Adrenal gland (tissue), 12 donors: Measurements from ENCODE around the gene KIRREL3. TPM values are rescaled to one million over a fixed set of nuclear protein-coding genes. Genes with fewer than 3 reads are reported as not detected.

Source experiments
- DNase-seq, 7 donors: peaks; one replicate each; pipeline ENCODE4 v3.0.0-alpha.2; 2019 to 2020
- H3K27ac ChIP-seq, 5 donors: fragments of 200-600 bp; sonication (generic) in 4 of 5; 1 replicate in 3 of 5; 2 replicates in 2 of 5; pipeline versions ENCODE4 v1.5.1 to v1.8.0; 2016 to 2020; ENCODE audit warnings: mild to moderate bottlenecking in 1 of 5
- H3K27me3 ChIP-seq: fragments of 200-600 bp; 2 replicates; pipeline ENCODE4 v1.8.0; 2021
- H3K36me3 ChIP-seq, 2 donors: fragments of 200-600 bp; replicated peaks in 1 of 2; 1 replicate in 1 of 2; 2 replicates in 1 of 2; pipeline versions ENCODE4 v1.5.1 to v1.8.0; 2018 to 2022
- H3K4me1 ChIP-seq, 2 donors: fragments of 200-600 bp; replicated peaks in 1 of 2; 1 replicate in 1 of 2; 2 replicates in 1 of 2; pipeline versions ENCODE4 v1.5.1 to v1.8.0; 2018 to 2021
- H3K4me3 ChIP-seq, 4 donors: fragments of 200-600 bp; sonication (generic) in 3 of 4; one replicate each; pipeline ENCODE4 v1.5.1; 2016 to 2018
- H3K9me3 ChIP-seq, 3 donors: fragments of 200-600 bp; sonication (generic) in 1 of 3; replicated peaks in 1 of 3; 1 replicate in 2 of 3; 2 replicates in 1 of 3; pipeline versions ENCODE4 v1.5.1 to v1.8.0; 2016 to 2021
- CTCF ChIP-seq, 6 experiments: fragments of 450-650 bp in 4 of 6; fragments of 200-600 bp in 2 of 6; sonication (generic) in 1 of 6; IDR thresholded peaks; 1 replicate in 5 of 6; 2 replicates in 1 of 6; pipeline versions ENCODE4 v1.5.1 to v1.8.0; 2016 to 2021; ENCODE audit warnings: antibody characterized with exemption in 6 of 6, mild to moderate bottlenecking in 2 of 6, moderate library complexity in 1 of 6
- POLR2A ChIP-seq, 2 donors: fragments of 450-650 bp; IDR thresholded peaks; one replicate each; pipeline ENCODE4 v1.6.1; 2017; ENCODE audit warnings: antibody characterized with exemption in 2 of 2, mild to moderate bottlenecking in 2 of 2, moderate library complexity in 1 of 2
- WGBS, 4 donors: extraction: QIAGEN DNeasy Blood & Tissue Kit in 2 of 4; methylation state at CpG; one replicate each; pipeline versions ENCODE4 v1.1.5 to v1.1.7; 2013 to 2017; 5-methylcytosine and 5-hydroxymethylcytosine counted together
- intact Hi-C, 2 donors: fragments of 100-400 bp; cut with DNase I; formaldehyde crosslinking; loops; one replicate each; pipeline versions ENCODE4 v1.14.1 to v1.15.0; 2022 to 2023
- polyA plus RNA-seq, 3 donors: library from polyadenylated mRNA; stranded (reverse); fragments of 200-250 nt in 2 of 3; fragments of 350-450 nt in 1 of 3; fragmentation: Illumina TruSeq in 1 of 3; extraction: RNeasy Lipid Tissue Mini Kit (QIAGEN cat#74804) in 1 of 3; gene quantifications; one replicate each; pipeline ENCODE4 v1.2.3, GENCODE V29; 2013 to 2014
- total RNA-seq, 9 donors: library from RNA; depleted of rRNA in 4 of 9; stranded (reverse); fragments of >200 nt in 4 of 9; fragments of 120-200 nt in 1 of 9; fragmentation: NEBNext Ultra II Directional in 1 of 9; extraction: Animal tissue kit (Norgen Biotek cat#: 25700) in 1 of 9; gene quantifications; one replicate each; pipeline versions ENCODE4 v1.1.0 to v1.2.4, GENCODE V29; 2013 to 2023
- donor health status: healthy with polysubstance abuse.
- donor health status: Bipolar disorder and iron deficiency.
- donor health status: DM: yes; HTN: yes; CAD: no.
- donor health status: DM: no; HTN: no; CAD: no.
- donor health status: DM: no; HTN: no; CAD: no.
- donor health status: DM: yes; HTN: yes; CAD: no.

Gene KIRREL3
- total and polyA plus RNA-seq, 12 donors: 0.07 to 4.1 (median 0.64) TPM; not detected in 1

- DNase-seq: peak in 1 of 7 donors; percentile 80
- no peak for TF ChIP-seq CTCF (IDR thresholded peaks at IDR 0.05)
- no peak for TF ChIP-seq POLR2A (IDR thresholded peaks at IDR 0.05)
- intact Hi-C loops: loop anchor here in 1 of 2 donors (5.0 kb wide), 1 partner anchor 63 kb away; the partner anchor contains the start of gene ST3GAL4
- H3K9me3 ChIP-seq: no peaks in the 10 kb centered on the region
- H3K4me1 ChIP-seq: peaks cover 43 to 77% of the 10 kb centered on the region in 2 donors
- H3K36me3 ChIP-seq: no peaks in the 10 kb centered on the region
- WGBS, 4 donors: 53 to 65% (median 57%) methylated on average over 11 of the region's 11 CpGs
- H3K27ac ChIP-seq: peak overlapping the region in 4 of 5 donors; percentile 29 to 80 (median 70)
- H3K27me3 ChIP-seq: no peaks in the 10 kb centered on the region
- no peak overlapping the region for H3K4me3 ChIP-seq
These were observed 580.5 kb downstream of the KIRREL3 start for GRCh38 chr11:126419801-126420697.

- no peaks in the 10 kb centered on the region for H3K9me3 ChIP-seq
- peak overlapping the region in 3 of 5 donors; percentile 4 to 80 (median 80) for H3K27ac ChIP-seq
- peaks cover 0 to 5% of the 10 kb centered on the region in 2 donors for H3K36me3 ChIP-seq
- DNase-seq: no peak
- H3K4me3 ChIP-seq: no peak overlapping the region
- TF ChIP-seq POLR2A (IDR thresholded peaks at IDR 0.05) (no peak), CTCF (IDR thresholded peaks at IDR 0.05) (no peak)
- H3K4me1 ChIP-seq: peaks cover 47 to 77% of the 10 kb centered on the region in 2 donors
- H3K27me3 ChIP-seq: no peaks in the 10 kb centered on the region
- intact Hi-C loops: no loop called here
- WGBS, 4 donors: 0 to 52% (median 0%) methylated on average over 1 of the region's 1 CpG
These were observed 581.7 kb downstream of the KIRREL3 start for GRCh38 chr11:126418887-126419286.

- intact Hi-C loops: no loop called here
- peaks cover 37 to 70% of the 10 kb centered on the region in 2 donors for H3K4me1 ChIP-seq
- TF ChIP-seq POLR2A (IDR thresholded peaks at IDR 0.05): no peak
- TF ChIP-seq CTCF (IDR thresholded peaks at IDR 0.05): no peak
- peaks cover 0 to 16% of the 10 kb centered on the region in 2 donors for H3K36me3 ChIP-seq
- WGBS, 4 donors: 56 to 61% (median 59%) methylated on average over 12 of the region's 12 CpGs
- H3K9me3 ChIP-seq: no peaks in the 10 kb centered on the region
- DNase-seq: no peak
- H3K27ac ChIP-seq: peak overlapping the region; percentile 43 to 92 (median 82)
- peak overlapping the region in 1 of 4 donors; percentile 35 for H3K4me3 ChIP-seq
- no peaks in the 10 kb centered on the region for H3K27me3 ChIP-seq
These were observed 583.3 kb downstream of the KIRREL3 start for GRCh38 chr11:126417091-126417862.

DNA sequence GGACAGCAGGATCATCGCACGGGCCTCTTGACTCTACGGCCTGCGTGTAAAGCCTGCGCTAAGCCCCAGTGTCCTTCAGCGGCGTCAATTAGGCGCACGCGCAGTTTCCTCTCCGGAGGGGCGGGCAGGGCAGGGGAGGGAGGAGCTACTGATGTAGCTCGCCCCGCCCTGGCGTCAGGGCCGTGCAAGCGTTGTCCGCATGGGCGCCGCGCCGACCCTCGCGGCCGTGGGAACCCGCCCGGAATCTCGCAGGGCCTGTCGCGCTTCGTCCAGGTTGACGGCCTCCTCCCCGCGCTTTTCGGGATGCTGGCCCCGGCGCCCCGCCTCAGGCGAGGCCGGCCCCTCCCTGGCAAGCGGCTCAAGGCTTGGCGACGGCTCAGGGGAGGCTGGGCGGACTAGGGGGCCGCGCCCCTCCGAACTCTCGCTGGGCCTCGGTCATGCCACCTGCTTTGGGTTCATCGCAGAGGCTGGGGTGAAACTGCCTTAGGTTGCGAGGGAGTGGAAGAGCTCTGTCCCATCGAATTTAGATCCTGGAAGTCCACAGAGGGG lies 584.0 kb downstream of the KIRREL3 start:
- intact Hi-C loops: no loop called here
- Histone ChIP-seq H3K4me3 (peak overlapping the region in 2 of 4 donors; percentile 25 to 35), H3K27me3 (no peaks in the 10 kb centered on the region), H3K27ac (peak overlapping the region; percentile 43 to 92 (median 82)), H3K9me3 (no peaks in the 10 kb centered on the region), H3K36me3 (peaks cover 0 to 20% of the 10 kb centered on the region in 2 donors), H3K4me1 (peaks cover 32 to 65% of the 10 kb centered on the region in 2 donors)
- WGBS, 4 donors: 3 to 7% (median 5%) methylated on average over 11 to 52 of the region's 52 CpGs
- TF ChIP-seq CTCF (IDR thresholded peaks at IDR 0.05): no peak
- TF ChIP-seq POLR2A (IDR thresholded peaks at IDR 0.05): peak; percentile 10 to 62
- DNase-seq: peak; percentile 91 to 96 (median 93)
